ENCODE results near the gene HHIPL1.

HHIPL1 gene

GRCh38 chr14:99674064-99674650, 29.2 kb downstream of the HHIPL1 start:
- Histone ChIP-seq H3K36me3 (ENCODE audit: insufficient read depth, low read length) (no peaks in the 10 kb centered on the region), H3K9me3 (replicated peaks; ENCODE audit: low read length) (peaks cover 11% of the 10 kb centered on the region), H3K4me2 (ENCODE audit: low read length) (no peak overlapping the region), H3K4me3 (ENCODE audit: low read length) (no peak overlapping the region), H3K4me1 (ENCODE audit: control insufficient read depth, insufficient read depth, low read length) (peaks cover 8% of the 10 kb centered on the region), H3K27me3 (ENCODE audit: control insufficient read depth, insufficient read depth, low read length) (peaks cover 31% of the 10 kb centered on the region), H3K9ac (ENCODE audit: low read depth, low read length) (no peak overlapping the region)

DNA sequence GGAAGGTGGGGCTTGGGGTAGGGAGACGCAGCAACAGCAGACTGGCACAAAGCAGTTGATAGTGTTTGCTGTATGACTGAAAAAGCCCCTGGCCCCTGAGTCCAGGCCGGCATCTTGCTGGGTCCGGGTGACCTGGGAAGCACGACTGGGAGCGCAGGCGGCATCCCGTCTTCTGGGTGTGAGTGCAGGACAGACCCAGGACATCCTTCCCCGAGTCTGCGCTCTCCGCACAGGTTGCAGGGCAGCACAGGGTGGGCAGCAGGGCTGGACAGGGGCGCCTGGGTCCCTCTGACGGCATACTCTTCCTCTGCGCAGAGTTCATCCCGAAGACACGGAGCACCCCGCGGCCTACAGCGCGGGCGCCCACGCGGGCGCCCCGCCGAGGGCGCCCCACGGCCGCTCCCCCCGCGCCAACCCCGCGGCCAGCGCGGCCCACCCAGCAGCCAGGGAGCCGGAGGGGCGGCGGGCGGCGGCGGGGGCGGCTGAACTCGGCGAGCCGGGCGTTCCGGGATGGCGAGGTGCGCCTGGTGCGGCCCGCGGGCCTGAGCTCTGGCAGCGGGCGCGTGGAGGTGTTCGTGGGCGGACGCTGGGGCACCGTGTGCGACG, 29.9 kb downstream of the HHIPL1 start:
- H3K4me1 ChIP-seq (ENCODE audit: control insufficient read depth, insufficient read depth, low read length): peaks cover 8% of the 10 kb centered on the region
- H3K4me2 ChIP-seq (ENCODE audit: low read length): no peak overlapping the region
- no peak overlapping the region for H3K9ac ChIP-seq (ENCODE audit: low read depth, low read length)

GRCh38 chr14:99675382-99675835, 30.5 kb downstream of the HHIPL1 start:
- no peaks in the 10 kb centered on the region for H3K36me3 ChIP-seq (ENCODE audit: insufficient read depth, low read length)
- no peak overlapping the region for H3K4me2 ChIP-seq (ENCODE audit: low read length)
- H3K9me3 ChIP-seq (replicated peaks; ENCODE audit: low read length): peaks cover 11% of the 10 kb centered on the region
- peaks cover 8% of the 10 kb centered on the region for H3K4me1 ChIP-seq (ENCODE audit: control insufficient read depth, insufficient read depth, low read length)
- H3K4me3 ChIP-seq (ENCODE audit: low read length): no peak overlapping the region
- H3K9ac ChIP-seq (ENCODE audit: low read depth, low read length): no peak overlapping the region
- peaks cover 34% of the 10 kb centered on the region for H3K27me3 ChIP-seq (ENCODE audit: control insufficient read depth, insufficient read depth, low read length)

More for the DNA sequence above, 29.9 kb downstream of the HHIPL1 start:
- Histone ChIP-seq H3K27me3 (ENCODE audit: control insufficient read depth, insufficient read depth, low read length) (peaks cover 31% of the 10 kb centered on the region), H3K36me3 (ENCODE audit: insufficient read depth, low read length) (no peaks in the 10 kb centered on the region), H3K4me3 (ENCODE audit: low read length) (no peak overlapping the region), H3K9me3 (replicated peaks; ENCODE audit: low read length) (peaks cover 11% of the 10 kb centered on the region)

- H3K36me3 ChIP-seq (ENCODE audit: insufficient read depth, low read length): no peaks in the 10 kb centered on the region
- no peak overlapping the region for H3K9ac ChIP-seq (ENCODE audit: low read depth, low read length)
- H3K4me2 ChIP-seq (ENCODE audit: low read length): no peak overlapping the region
- peaks cover 8% of the 10 kb centered on the region for H3K4me1 ChIP-seq (ENCODE audit: control insufficient read depth, insufficient read depth, low read length)
- H3K9me3 ChIP-seq (replicated peaks; ENCODE audit: low read length): peaks cover 11% of the 10 kb centered on the region
- peaks cover 35% of the 10 kb centered on the region for H3K27me3 ChIP-seq (ENCODE audit: control insufficient read depth, insufficient read depth, low read length)
- H3K4me3 ChIP-seq (ENCODE audit: low read length): no peak overlapping the region
Observed at GRCh38 chr14:99675951-99676350, 31.0 kb downstream of the HHIPL1 start.

DNA sequence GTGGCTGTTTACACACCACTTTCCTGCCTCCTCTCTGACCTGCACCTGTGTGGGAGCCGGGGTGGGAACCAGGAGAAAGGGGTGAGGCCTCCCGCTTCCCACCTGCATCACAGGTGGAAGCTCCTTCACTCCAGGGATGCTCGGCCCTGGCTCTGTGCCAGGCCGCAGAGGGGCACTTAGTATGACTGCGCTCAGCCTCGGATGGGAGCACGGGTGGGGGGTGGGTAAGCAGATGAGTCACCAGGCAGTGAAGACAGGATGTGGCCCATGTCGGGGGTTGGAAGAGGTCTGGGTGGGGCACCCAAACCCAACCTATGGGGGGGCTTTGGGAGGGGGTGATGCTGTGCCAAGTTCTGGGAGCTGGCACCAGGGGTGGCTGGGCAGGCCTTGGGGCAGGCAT, 31.7 kb downstream of the HHIPL1 start:
- H3K9ac ChIP-seq (ENCODE audit: low read depth, low read length): no peak overlapping the region
- H3K4me1 ChIP-seq (ENCODE audit: control insufficient read depth, insufficient read depth, low read length): peaks cover 8% of the 10 kb centered on the region
- no peak overlapping the region for H3K4me3 ChIP-seq (ENCODE audit: low read length)
- peaks cover 41% of the 10 kb centered on the region for H3K27me3 ChIP-seq (ENCODE audit: control insufficient read depth, insufficient read depth, low read length)
- no peak overlapping the region for H3K4me2 ChIP-seq (ENCODE audit: low read length)
- H3K9me3 ChIP-seq (replicated peaks; ENCODE audit: low read length): peaks cover 11% of the 10 kb centered on the region
- no peaks in the 10 kb centered on the region for H3K36me3 ChIP-seq (ENCODE audit: insufficient read depth, low read length)

DNA sequence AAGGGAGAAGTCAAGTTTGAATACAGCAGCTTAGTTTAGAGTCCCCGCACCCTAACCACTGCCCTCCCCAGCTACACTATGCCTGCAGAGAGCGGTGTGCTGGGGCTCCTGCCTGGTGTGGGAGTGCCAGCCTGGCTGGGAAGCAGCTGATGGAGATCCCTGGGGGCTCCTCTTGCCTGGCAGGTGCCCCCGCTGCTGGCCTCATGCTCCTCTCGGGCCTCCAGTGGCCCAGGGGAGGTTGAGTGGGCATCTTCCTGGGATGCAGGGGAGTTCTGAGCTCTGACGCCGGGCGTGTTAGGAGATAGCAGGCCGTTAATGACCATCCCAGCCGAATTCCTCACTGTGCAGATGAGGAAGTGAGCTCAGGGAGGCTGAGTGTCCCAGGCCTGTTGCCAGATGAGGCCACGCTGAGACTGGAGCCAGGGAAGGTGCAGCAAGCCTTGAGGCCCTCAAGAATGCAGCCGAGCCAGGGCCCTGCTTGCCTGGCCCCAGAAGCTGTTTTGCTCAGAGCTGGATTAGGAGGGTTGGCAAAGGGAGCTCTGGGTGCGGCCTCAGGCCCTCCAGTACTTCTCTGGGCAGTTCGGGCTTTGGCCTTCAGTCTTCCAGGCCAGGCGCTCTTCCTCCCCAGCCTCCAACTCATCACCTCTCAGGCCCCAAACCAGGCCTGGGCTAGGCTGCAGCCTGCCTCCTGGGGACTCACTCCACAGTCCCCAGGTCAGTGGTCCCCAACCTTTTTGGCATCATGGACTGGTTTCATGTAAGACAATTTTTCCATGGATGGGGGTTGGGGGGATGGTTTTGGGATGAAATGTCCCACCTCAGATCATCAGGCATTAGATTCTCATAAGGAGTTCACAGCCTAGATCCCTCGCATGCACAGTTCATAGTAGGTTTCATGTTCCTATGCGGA, 32.6 kb downstream of the HHIPL1 start:
- Histone ChIP-seq H3K36me3 (ENCODE audit: insufficient read depth, low read length) (no peaks in the 10 kb centered on the region), H3K4me2 (ENCODE audit: low read length) (no peak overlapping the region), H3K4me1 (ENCODE audit: control insufficient read depth, insufficient read depth, low read length) (peaks cover 8% of the 10 kb centered on the region), H3K9ac (ENCODE audit: low read depth, low read length) (no peak overlapping the region), H3K27me3 (ENCODE audit: control insufficient read depth, insufficient read depth, low read length) (peaks cover 36% of the 10 kb centered on the region), H3K9me3 (replicated peaks; ENCODE audit: low read length) (peaks cover 11% of the 10 kb centered on the region), H3K4me3 (ENCODE audit: low read length) (no peak overlapping the region)

DNA sequence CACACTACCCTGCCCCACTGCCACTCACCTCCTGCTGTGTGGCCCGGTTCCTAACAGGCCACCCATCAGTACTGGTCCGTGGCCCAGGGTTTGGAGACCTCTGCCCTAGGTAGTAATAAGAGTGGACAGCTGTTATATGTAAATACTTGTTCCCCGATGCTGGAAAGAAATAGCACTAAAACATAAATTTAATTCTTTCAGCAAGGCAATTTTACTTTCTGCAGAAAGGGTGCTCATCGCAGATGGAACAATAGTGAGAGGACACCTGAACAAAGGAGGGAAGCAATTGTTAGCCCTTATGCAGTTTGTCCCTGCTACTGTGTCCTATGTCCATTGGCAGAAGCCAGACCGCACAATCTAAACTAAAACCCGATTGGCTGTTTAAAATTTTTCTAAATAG, 33.3 kb downstream of the HHIPL1 start:
- Histone ChIP-seq H3K9ac (ENCODE audit: low read depth, low read length) (no peak overlapping the region), H3K4me1 (ENCODE audit: control insufficient read depth, insufficient read depth, low read length) (peaks cover 13% of the 10 kb centered on the region), H3K36me3 (ENCODE audit: insufficient read depth, low read length) (no peaks in the 10 kb centered on the region), H3K4me3 (ENCODE audit: low read length) (no peak overlapping the region), H3K27me3 (ENCODE audit: control insufficient read depth, insufficient read depth, low read length) (peaks cover 36% of the 10 kb centered on the region), H3K4me2 (ENCODE audit: low read length) (no peak overlapping the region), H3K9me3 (replicated peaks; ENCODE audit: low read length) (peaks cover 11% of the 10 kb centered on the region)

GRCh38 chr14:99679111-99679510, 34.2 kb downstream of the HHIPL1 start:
- H3K36me3 ChIP-seq (ENCODE audit: insufficient read depth, low read length): no peaks in the 10 kb centered on the region
- peaks cover 11% of the 10 kb centered on the region for H3K9me3 ChIP-seq (replicated peaks; ENCODE audit: low read length)
- H3K4me1 ChIP-seq (ENCODE audit: control insufficient read depth, insufficient read depth, low read length): peaks cover 15% of the 10 kb centered on the region
- peaks cover 33% of the 10 kb centered on the region for H3K27me3 ChIP-seq (ENCODE audit: control insufficient read depth, insufficient read depth, low read length)
- no peak overlapping the region for H3K4me2 ChIP-seq (ENCODE audit: low read length)
- no peak overlapping the region for H3K4me3 ChIP-seq (ENCODE audit: low read length)
- H3K9ac ChIP-seq (ENCODE audit: low read depth, low read length): no peak overlapping the region

GRCh38 chr14:99679543-99679942, 34.6 kb downstream of the HHIPL1 start:
- no peaks in the 10 kb centered on the region for H3K36me3 ChIP-seq (ENCODE audit: insufficient read depth, low read length)
- H3K4me2 ChIP-seq (ENCODE audit: low read length): no peak overlapping the region
- H3K9ac ChIP-seq (ENCODE audit: low read depth, low read length): no peak overlapping the region
- no peak overlapping the region for H3K4me3 ChIP-seq (ENCODE audit: low read length)
- peaks cover 11% of the 10 kb centered on the region for H3K9me3 ChIP-seq (replicated peaks; ENCODE audit: low read length)
- H3K4me1 ChIP-seq (ENCODE audit: control insufficient read depth, insufficient read depth, low read length): peaks cover 16% of the 10 kb centered on the region
- H3K27me3 ChIP-seq (ENCODE audit: control insufficient read depth, insufficient read depth, low read length): peaks cover 29% of the 10 kb centered on the region

GRCh38 chr14:99679996-99680395, 35.1 kb downstream of the HHIPL1 start:
- H3K36me3 ChIP-seq (ENCODE audit: insufficient read depth, low read length): no peaks in the 10 kb centered on the region
- H3K4me3 ChIP-seq (ENCODE audit: low read length): no peak overlapping the region
- H3K4me1 ChIP-seq (ENCODE audit: control insufficient read depth, insufficient read depth, low read length): peaks cover 19% of the 10 kb centered on the region
- H3K4me2 ChIP-seq (ENCODE audit: low read length): no peak overlapping the region
- peaks cover 25% of the 10 kb centered on the region for H3K27me3 ChIP-seq (ENCODE audit: control insufficient read depth, insufficient read depth, low read length)
- no peak overlapping the region for H3K9ac ChIP-seq (ENCODE audit: low read depth, low read length)
- peaks cover 11% of the 10 kb centered on the region for H3K9me3 ChIP-seq (replicated peaks; ENCODE audit: low read length)

DNA sequence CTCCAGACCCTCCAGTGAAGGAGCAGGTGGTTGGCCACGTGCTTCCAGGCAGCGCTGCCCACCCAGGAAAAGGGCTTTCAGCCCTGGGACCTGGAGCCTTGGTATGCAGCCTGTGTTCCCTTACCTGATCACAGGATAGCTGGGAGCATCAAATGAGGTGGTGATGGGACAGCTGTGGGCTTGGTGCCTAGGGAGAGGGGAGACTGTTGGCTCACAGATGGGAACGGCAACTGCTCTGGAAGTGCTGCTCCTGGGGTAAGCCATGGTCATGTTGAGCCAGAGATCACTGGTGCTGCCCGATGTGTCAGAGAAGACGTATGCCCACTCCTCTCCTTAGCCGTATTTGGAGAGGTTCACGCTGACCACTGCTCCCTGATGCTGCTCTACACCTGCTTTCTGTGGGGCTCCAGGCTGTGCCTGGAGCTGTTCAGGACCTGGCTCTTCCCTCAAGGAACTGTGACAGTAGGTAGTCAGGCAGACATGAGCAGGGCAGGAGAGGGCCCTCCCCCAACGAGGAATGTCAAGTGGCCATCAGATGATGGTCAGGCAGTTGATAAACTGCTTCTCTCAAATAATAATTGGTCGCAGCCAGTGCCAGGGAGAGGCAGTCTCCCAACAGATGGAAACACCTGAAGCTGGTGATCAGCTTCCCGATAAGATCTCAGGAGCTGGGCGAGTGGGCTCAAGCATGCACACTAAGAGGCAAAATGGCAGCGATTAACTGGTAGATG, 36.3 kb downstream of the HHIPL1 start:
- Histone ChIP-seq H3K36me3 (ENCODE audit: insufficient read depth, low read length) (no peaks in the 10 kb centered on the region), H3K9me3 (replicated peaks; ENCODE audit: low read length) (peaks cover 11% of the 10 kb centered on the region), H3K4me3 (ENCODE audit: low read length) (no peak overlapping the region), H3K4me2 (ENCODE audit: low read length) (no peak overlapping the region), H3K27me3 (ENCODE audit: control insufficient read depth, insufficient read depth, low read length) (peaks cover 25% of the 10 kb centered on the region), H3K9ac (ENCODE audit: low read depth, low read length) (no peak overlapping the region), H3K4me1 (ENCODE audit: control insufficient read depth, insufficient read depth, low read length) (peaks cover 19% of the 10 kb centered on the region)
